NCI-H128 (cell line): ENCODE data around the gene ADD3.

Experiments
- DNase-seq: peaks from one replicate; lab custom pipeline; 2025; ENCODE audit not compliant: unreplicated experiment; lab: John Stamatoyannopoulos, UW

ADD3 gene

GRCh38 chr10:110147961-110148360 lies 140.2 kb downstream of the ADD3 start:
- DNase-seq, result no peak

GRCh38 chr10:110149259-110149658 lies 141.5 kb downstream of the ADD3 start:
- DNase-seq, result no peak

- no peak for DNase-seq
These were observed 142.3 kb downstream of the ADD3 start for GRCh38 chr10:110150046-110150445.

- no peak for DNase-seq
These were observed 143.2 kb downstream of the ADD3 start for GRCh38 chr10:110150981-110151380.

- no peak for DNase-seq
These were observed 143.7 kb downstream of the ADD3 start for GRCh38 chr10:110151467-110151866.

- DNase-seq, result no peak
These were observed 144.2 kb downstream of the ADD3 start for GRCh38 chr10:110151971-110152370.

GRCh38 chr10:110153396-110153795 lies 145.6 kb downstream of the ADD3 start:
- no peak for DNase-seq

GRCh38 chr10:110156046-110156445 lies 148.3 kb downstream of the ADD3 start:
- no peak for DNase-seq

- no peak for DNase-seq
These were observed 150.5 kb downstream of the ADD3 start for GRCh38 chr10:110158051-110159005.

GRCh38 chr10:110160081-110160480 lies 152.3 kb downstream of the ADD3 start:
- DNase-seq, result no peak

- DNase-seq, result no peak
These were observed 152.7 kb downstream of the ADD3 start for GRCh38 chr10:110160522-110160921.

GRCh38 chr10:110162741-110163145 lies 155.0 kb downstream of the ADD3 start:
- no peak for DNase-seq

- no peak for DNase-seq
These were observed 155.5 kb downstream of the ADD3 start for GRCh38 chr10:110163192-110163773.

GRCh38 chr10:110163841-110164240 lies 156.1 kb downstream of the ADD3 start:
- no peak for DNase-seq

GRCh38 chr10:110165239-110165638 lies 157.5 kb downstream of the ADD3 start:
- DNase-seq, result no peak

GRCh38 chr10:110167149-110167548 lies 159.4 kb downstream of the ADD3 start:
- no peak for DNase-seq

GRCh38 chr10:110168601-110169481 lies 161.1 kb downstream of the ADD3 start:
- no peak for DNase-seq

- DNase-seq, result no peak
These were observed 161.8 kb downstream of the ADD3 start for GRCh38 chr10:110169586-110169985.

- no peak for DNase-seq
These were observed 162.6 kb downstream of the ADD3 start for GRCh38 chr10:110170142-110170971.

GRCh38 chr10:110171032-110171431 lies 163.2 kb downstream of the ADD3 start:
- no peak for DNase-seq

GRCh38 chr10:110172155-110172554 lies 164.4 kb downstream of the ADD3 start:
- DNase-seq, result no peak
